ENCODE data around the gene TOMM20. TPM values are rescaled to one million over a fixed set of nuclear protein-coding genes. Genes with fewer than 3 reads are reported as not detected.

TOMM20 gene
- total RNA-seq (2021; ENCODE audit: unreplicated experiment), result 101 TPM
- polyA plus RNA-seq (2012; ENCODE audit: insufficient read length), result 73.5 TPM
- Bru-seq, nascent RNA, result percentile 96 among the genes with signal in this experiment
- BruChase-seq, experiment 1, labeled RNA remaining after a 2-hour chase, result percentile 96 among the genes with signal in this experiment
- percentile 98 among the genes with signal in this experiment for BruChase-seq, experiment 2, labeled RNA remaining after a 6-hour chase
- long read RNA-seq, transcript TOMM20-201 (5 exons, 3,387 nt), result major isoform, 149 of 191 reads
- long read RNA-seq, partial matches to known transcripts, result 2 of 191 reads
- long read RNA-seq, other reads (novel, unspliced or antisense), result 39 of 191 reads

DNA sequence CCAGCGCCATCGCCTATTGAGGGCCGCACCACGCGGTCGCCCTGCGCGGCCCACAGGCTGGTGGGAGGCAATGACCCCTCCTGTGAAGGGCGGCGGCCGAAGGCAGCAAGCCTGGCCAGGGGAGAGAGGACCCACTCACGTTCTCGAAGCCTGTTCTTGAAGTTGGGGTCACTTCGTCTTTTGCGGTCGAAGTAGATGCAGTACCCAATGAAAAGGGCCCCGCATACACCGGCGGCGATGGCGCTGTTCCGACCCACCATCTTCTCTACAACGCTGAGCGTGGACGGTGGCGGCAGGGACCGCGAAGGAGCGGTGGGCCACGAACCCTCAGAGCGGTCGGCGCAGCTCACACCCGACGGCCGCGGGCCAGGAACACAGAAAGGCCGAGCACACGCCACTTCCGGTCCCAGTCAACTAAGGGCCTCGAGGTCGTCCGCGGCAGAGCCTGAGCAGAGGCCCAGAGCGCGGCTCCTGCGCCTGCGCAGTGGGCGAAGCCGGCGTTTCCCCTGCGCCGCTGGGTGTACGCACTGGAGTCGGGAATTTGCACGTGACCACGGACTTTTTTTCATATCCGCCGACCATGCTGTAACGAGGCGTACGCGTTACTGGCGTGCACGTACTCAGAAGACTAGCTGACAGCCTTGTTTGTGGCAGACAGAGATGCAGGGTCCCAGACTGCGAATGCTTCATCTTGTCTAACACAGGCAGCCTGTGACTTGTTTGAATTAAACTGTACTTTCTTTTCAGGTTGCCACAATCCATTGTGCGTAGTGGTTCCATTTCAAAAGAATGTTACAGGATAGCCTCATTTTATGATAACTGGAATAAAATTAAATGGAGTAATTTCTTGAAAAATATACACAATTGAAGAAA is at the start of gene TOMM20:
TOMM20 (minus strand) TSS at position 382 of the 873 bp plus-strand sequence; CDS start at position 260, 122 bp downstream.
- no peaks in the 10 kb centered on the region for H3K27me3 ChIP-seq (ENCODE audit: control insufficient read depth, insufficient read depth, low read length)
- ATAC-seq, result peak; percentile 96
- peak within 1 kb of the TSS; percentile 97 for H3K27ac ChIP-seq (ENCODE audit: low read length)
- in situ Hi-C loops (cut with HindIII; ENCODE audit: low pct_unique_long_range_greater_than_20kb, low sequenced_read_pairs), result no loop called here
- peaks cover 20% of the 10 kb centered on the region for H3K36me3 ChIP-seq (ENCODE audit: control insufficient read depth, insufficient read depth, low read length)
- intact Hi-C loops (cut with micrococcal nuclease; ENCODE audit: unreplicated experiment), result no loop called here
- TF ChIP-seq TCF7L2 (IDR thresholded peaks at IDR 0.05; ENCODE audit: low read depth, low read length) (peak; percentile 94), POLR2AphosphoS5 (IDR thresholded peaks at IDR 0.05; ENCODE audit: low read depth, low read length) (peak; percentile 94), SIN3A (IDR thresholded peaks at IDR 0.05; ENCODE audit: borderline replicate concordance, insufficient read depth, low read depth, low read length) (peak; percentile 86; the same call in 1 of the 2 replicates)
- TF ChIP-seq, protein P1, sequence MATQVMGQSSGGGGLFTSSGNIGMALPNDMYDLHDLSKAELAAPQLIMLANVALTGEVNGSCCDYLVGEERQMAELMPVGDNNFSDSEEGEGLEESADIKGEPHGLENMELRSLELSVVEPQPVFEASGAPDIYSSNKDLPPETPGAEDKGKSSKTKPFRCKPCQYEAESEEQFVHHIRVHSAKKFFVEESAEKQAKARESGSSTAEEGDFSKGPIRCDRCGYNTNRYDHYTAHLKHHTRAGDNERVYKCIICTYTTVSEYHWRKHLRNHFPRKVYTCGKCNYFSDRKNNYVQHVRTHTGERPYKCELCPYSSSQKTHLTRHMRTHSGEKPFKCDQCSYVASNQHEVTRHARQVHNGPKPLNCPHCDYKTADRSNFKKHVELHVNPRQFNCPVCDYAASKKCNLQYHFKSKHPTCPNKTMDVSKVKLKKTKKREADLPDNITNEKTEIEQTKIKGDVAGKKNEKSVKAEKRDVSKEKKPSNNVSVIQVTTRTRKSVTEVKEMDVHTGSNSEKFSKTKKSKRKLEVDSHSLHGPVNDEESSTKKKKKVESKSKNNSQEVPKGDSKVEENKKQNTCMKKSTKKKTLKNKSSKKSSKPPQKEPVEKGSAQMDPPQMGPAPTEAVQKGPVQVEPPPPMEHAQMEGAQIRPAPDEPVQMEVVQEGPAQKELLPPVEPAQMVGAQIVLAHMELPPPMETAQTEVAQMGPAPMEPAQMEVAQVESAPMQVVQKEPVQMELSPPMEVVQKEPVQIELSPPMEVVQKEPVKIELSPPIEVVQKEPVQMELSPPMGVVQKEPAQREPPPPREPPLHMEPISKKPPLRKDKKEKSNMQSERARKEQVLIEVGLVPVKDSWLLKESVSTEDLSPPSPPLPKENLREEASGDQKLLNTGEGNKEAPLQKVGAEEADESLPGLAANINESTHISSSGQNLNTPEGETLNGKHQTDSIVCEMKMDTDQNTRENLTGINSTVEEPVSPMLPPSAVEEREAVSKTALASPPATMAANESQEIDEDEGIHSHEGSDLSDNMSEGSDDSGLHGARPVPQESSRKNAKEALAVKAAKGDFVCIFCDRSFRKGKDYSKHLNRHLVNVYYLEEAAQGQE (IDR thresholded peaks at IDR 0.05; ENCODE audit: insufficient read depth in 1 of 2, low read depth in 2 of 2, low read length in 1 of 2), result 0 out of 4 replicates have a peak, but pooled peaks of 1 of the 2 experiments have one; percentile 19
- TF ChIP-seq, protein P2, sequence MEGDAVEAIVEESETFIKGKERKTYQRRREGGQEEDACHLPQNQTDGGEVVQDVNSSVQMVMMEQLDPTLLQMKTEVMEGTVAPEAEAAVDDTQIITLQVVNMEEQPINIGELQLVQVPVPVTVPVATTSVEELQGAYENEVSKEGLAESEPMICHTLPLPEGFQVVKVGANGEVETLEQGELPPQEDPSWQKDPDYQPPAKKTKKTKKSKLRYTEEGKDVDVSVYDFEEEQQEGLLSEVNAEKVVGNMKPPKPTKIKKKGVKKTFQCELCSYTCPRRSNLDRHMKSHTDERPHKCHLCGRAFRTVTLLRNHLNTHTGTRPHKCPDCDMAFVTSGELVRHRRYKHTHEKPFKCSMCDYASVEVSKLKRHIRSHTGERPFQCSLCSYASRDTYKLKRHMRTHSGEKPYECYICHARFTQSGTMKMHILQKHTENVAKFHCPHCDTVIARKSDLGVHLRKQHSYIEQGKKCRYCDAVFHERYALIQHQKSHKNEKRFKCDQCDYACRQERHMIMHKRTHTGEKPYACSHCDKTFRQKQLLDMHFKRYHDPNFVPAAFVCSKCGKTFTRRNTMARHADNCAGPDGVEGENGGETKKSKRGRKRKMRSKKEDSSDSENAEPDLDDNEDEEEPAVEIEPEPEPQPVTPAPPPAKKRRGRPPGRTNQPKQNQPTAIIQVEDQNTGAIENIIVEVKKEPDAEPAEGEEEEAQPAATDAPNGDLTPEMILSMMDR (IDR thresholded peaks at IDR 0.05), result no peak
- POLR2A ChIA-PET, result interaction anchor here (0.5 to 0.6 kb wide), 3 partner anchors 10 to 224 kb away, joined by 3 to 10 read pairs (median 4); no protein-coding TSS in a partner anchor
- H3K9me3 ChIP-seq (ENCODE audit: control insufficient read depth, insufficient read depth, low read depth, low read length), result no peaks in the 10 kb centered on the region
- CTCF ChIA-PET, result no interaction called here
- DNase-seq (ENCODE audit: low read depth, low spot score), result peak; percentile 94
- H3K4me3 ChIP-seq (ENCODE audit: low read depth in 2 of 2, low read length in 2 of 2), result peak within 1 kb of the TSS; percentile 95 to 97
- no TSS peak for BruUV-seq (replicated peaks)
- H3K4me1 ChIP-seq (ENCODE audit: control insufficient read depth, insufficient read depth, low read length), result peaks cover 12% of the 10 kb centered on the region

DNA sequence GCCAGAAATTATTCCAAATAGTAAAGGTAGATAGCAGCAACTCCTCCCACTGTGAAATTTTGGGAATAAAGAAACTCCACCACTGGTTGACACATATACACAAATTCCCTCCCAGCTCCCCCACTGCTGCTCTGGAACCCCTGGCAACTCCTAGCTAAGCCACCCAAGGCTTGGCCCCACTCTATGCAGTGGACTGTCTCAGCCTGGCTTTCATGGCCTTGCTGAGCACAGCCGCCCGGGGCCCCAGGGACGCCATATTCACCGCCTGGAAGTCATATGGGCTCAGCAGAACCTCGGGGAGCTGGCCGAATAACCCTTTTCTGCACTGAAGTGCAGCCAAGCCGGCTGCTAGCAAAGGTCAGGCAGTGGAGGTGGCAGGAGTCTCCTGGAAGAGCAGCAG is 47.8 kb upstream of the TOMM20 start:
- CTCF ChIA-PET, result no interaction called here

More for the DNA sequence above, 47.8 kb upstream of the TOMM20 start:
- no peaks in the 10 kb centered on the region for H3K27me3 ChIP-seq (ENCODE audit: control insufficient read depth, insufficient read depth, low read length)
- in situ Hi-C loops (cut with HindIII; ENCODE audit: low pct_unique_long_range_greater_than_20kb, low sequenced_read_pairs) (no loop called here), intact Hi-C loops (cut with micrococcal nuclease; ENCODE audit: unreplicated experiment) (no loop called here)
- H3K36me3 ChIP-seq (ENCODE audit: control insufficient read depth, insufficient read depth, low read length), result peaks cover 40% of the 10 kb centered on the region
- no peaks in the 10 kb centered on the region for H3K9me3 ChIP-seq (ENCODE audit: control insufficient read depth, insufficient read depth, low read depth, low read length)
- POLR2A ChIA-PET, result interaction anchor here (0.7 kb wide), 1 partner anchor 51 kb away, joined by 3 read pairs; no protein-coding TSS in a partner anchor
- no peak overlapping the region for H3K27ac ChIP-seq (ENCODE audit: low read length)
- DNase-seq (ENCODE audit: low read depth, low spot score), result no peak
- ATAC-seq, result no peak
- TF ChIP-seq SIN3A (IDR thresholded peaks at IDR 0.05; ENCODE audit: borderline replicate concordance, insufficient read depth, low read depth, low read length), result no peak
- TF ChIP-seq TCF7L2 (IDR thresholded peaks at IDR 0.05; ENCODE audit: low read depth, low read length), result no peak
- TF ChIP-seq, protein P1 (IDR thresholded peaks at IDR 0.05; ENCODE audit: insufficient read depth in 1 of 2, low read depth in 2 of 2, low read length in 1 of 2), result no peak
- TF ChIP-seq, protein P2 (IDR thresholded peaks at IDR 0.05), result no peak
- TF ChIP-seq POLR2AphosphoS5 (IDR thresholded peaks at IDR 0.05; ENCODE audit: low read depth, low read length), result no peak
- no TSS peak for BruUV-seq (replicated peaks)
- H3K4me3 ChIP-seq (ENCODE audit: low read depth in 2 of 2, low read length in 2 of 2), result no peak overlapping the region
- 0 out of 2 replicates have a peak, but pooled peaks cover 2% of the 10 kb centered on the region for H3K4me1 ChIP-seq (ENCODE audit: control insufficient read depth, insufficient read depth, low read length)
